GM21526 (cell line): ENCODE data around the gene TMEM212.

Source experiments
- ATAC-seq: cut with Tn5 transposase; IDR thresholded peaks from one replicate; pipeline ENCODE4 v1.9.1; 2021; ENCODE audit warnings: moderate library complexity; ENCODE audit not compliant: unreplicated experiment, low FRiP score

TMEM212 gene

GRCh38 chr3:171832989-171833388, 10.2 kb upstream of the TMEM212 start:
- ATAC-seq, result no peak

GRCh38 chr3:171833789-171834460, 9.2 kb upstream of the TMEM212 start:
- ATAC-seq, result no peak

GRCh38 chr3:171834461-171834801, 8.7 kb upstream of the TMEM212 start:
- no peak for ATAC-seq

- no peak for ATAC-seq
Observed at GRCh38 chr3:171835116-171835515, 8.0 kb upstream of the TMEM212 start.

- ATAC-seq, result no peak
Observed at GRCh38 chr3:171835613-171836012, 7.5 kb upstream of the TMEM212 start.

GRCh38 chr3:171836855-171837254, 6.3 kb upstream of the TMEM212 start:
- ATAC-seq, result no peak

GRCh38 chr3:171837698-171838097, 5.5 kb upstream of the TMEM212 start:
- no peak for ATAC-seq

- ATAC-seq, result no peak
Observed at GRCh38 chr3:171838218-171838720, 4.9 kb upstream of the TMEM212 start.

- ATAC-seq, result no peak
Observed at GRCh38 chr3:171839270-171839669, 3.9 kb upstream of the TMEM212 start.

GRCh38 chr3:171840445-171840810, 2.7 kb upstream of the TMEM212 start:
- ATAC-seq, result no peak

- no peak for ATAC-seq
Observed at GRCh38 chr3:171840811-171841619, 2.1 kb upstream of the TMEM212 start.

- no peak for ATAC-seq
Observed at GRCh38 chr3:171841620-171842000, 1.5 kb upstream of the TMEM212 start.

GRCh38 chr3:171844873-171845272, 1.7 kb downstream of the TMEM212 start:
- ATAC-seq, result no peak

- ATAC-seq, result no peak
Observed at GRCh38 chr3:171845481-171846284, 2.5 kb downstream of the TMEM212 start.

- ATAC-seq, result peak; percentile 98
Observed at GRCh38 chr3:171846597-171846996, 3.4 kb downstream of the TMEM212 start.

GRCh38 chr3:171847133-171847532, 4.0 kb downstream of the TMEM212 start:
- ATAC-seq, result peak; percentile 4

- no peak for ATAC-seq
Observed at GRCh38 chr3:171847595-171848259, 4.6 kb downstream of the TMEM212 start.

GRCh38 chr3:171849617-171850319, 6.6 kb downstream of the TMEM212 start:
- no peak for ATAC-seq

- no peak for ATAC-seq
Observed at GRCh38 chr3:171850320-171850959, 7.3 kb downstream of the TMEM212 start.
